VCaP (cell line): ENCODE measurements around the gene ABCA9.
"Not testable (repeated sequence)": the region's sequence is repeated elsewhere in the genome, so short reads cannot be mapped to it uniquely, and the experiment has no call there.

Experiments
- H3K27ac ChIP-seq: fragments of 450-650 bp; 2 replicates; pipeline ENCODE4 v1.5.1; 2017
- CTCF ChIP-seq: fragments of 450-650 bp; conservative IDR thresholded peaks from 2 replicates; pipeline ENCODE4 v1.5.1; 2017; ENCODE audit warnings: mild to moderate bottlenecking, moderate library complexity

ABCA9 gene

GRCh38 chr17:69075823-69076222, 15.1 kb upstream of the ABCA9 start:
- H3K27ac ChIP-seq, result no peak overlapping the region
- TF ChIP-seq CTCF, result no peak

GRCh38 chr17:69073392-69073791, 12.7 kb upstream of the ABCA9 start:
- not testable (repeated sequence) for H3K27ac ChIP-seq

- not testable (repeated sequence) for H3K27ac ChIP-seq
These were observed 12.1 kb upstream of the ABCA9 start for GRCh38 chr17:69072803-69073256.

GRCh38 chr17:69071233-69071586, 10.5 kb upstream of the ABCA9 start:
- not testable (repeated sequence) for H3K27ac ChIP-seq

GRCh38 chr17:69070378-69071232, 9.9 kb upstream of the ABCA9 start:
- not testable (repeated sequence) for H3K27ac ChIP-seq

GRCh38 chr17:69069226-69069750, 8.6 kb upstream of the ABCA9 start:
- TF ChIP-seq CTCF, result no peak
- H3K27ac ChIP-seq, result no peak overlapping the region

GRCh38 chr17:69067274-69068047, 6.7 kb upstream of the ABCA9 start:
- no peak for TF ChIP-seq CTCF
- H3K27ac ChIP-seq, result no peak overlapping the region

GRCh38 chr17:69066482-69066881, 5.8 kb upstream of the ABCA9 start:
- H3K27ac ChIP-seq, result no peak overlapping the region
- TF ChIP-seq CTCF, result no peak

GRCh38 chr17:69065113-69065512, 4.4 kb upstream of the ABCA9 start:
- no peak overlapping the region for H3K27ac ChIP-seq
- TF ChIP-seq CTCF, result no peak
